Endometrium (tissue), 2 donors: Measurements from ENCODE around the gene LRRC14B.

Experiments used
- FAIRE-seq: peaks from 2 replicates; lab custom pipeline; 2012; peaks lifted over from hg19 to GRCh38; lab: Jason Lieb, UNC
- donor health status: control.
- donor health status: control.

Gene LRRC14B

GRCh38 chr5:191036-191948 is at the start of gene LRRC14B:
Gene LRRC14B (plus strand): TSS chr5:191495. CDS start chr5:191539, 44 bp downstream.
- no peak for FAIRE-seq

GRCh38 chr5:141761-142160 is 49.5 kb upstream of the LRRC14B start:
- no peak for FAIRE-seq

- FAIRE-seq, result no peak
Observed at GRCh38 chr5:142246-142810, 49.0 kb upstream of the LRRC14B start.

- no peak for FAIRE-seq
Observed at GRCh38 chr5:143041-143440, 48.3 kb upstream of the LRRC14B start.

GRCh38 chr5:144941-145340 is 46.4 kb upstream of the LRRC14B start:
- FAIRE-seq, result no peak

- FAIRE-seq, result no peak
Observed at GRCh38 chr5:145585-146323, 45.5 kb upstream of the LRRC14B start.

GRCh38 chr5:147751-148150 is 43.5 kb upstream of the LRRC14B start:
- no peak for FAIRE-seq

- no peak for FAIRE-seq
Observed at GRCh38 chr5:149745-150485, 41.4 kb upstream of the LRRC14B start.

- no peak for FAIRE-seq
Observed at GRCh38 chr5:150746-151145, 40.5 kb upstream of the LRRC14B start.

GRCh38 chr5:152077-152476 is 39.2 kb upstream of the LRRC14B start:
- no peak for FAIRE-seq

GRCh38 chr5:153256-153655 is 38.0 kb upstream of the LRRC14B start:
- FAIRE-seq, result no peak

- FAIRE-seq, result no peak
Observed at GRCh38 chr5:154236-154635, 37.1 kb upstream of the LRRC14B start.

- FAIRE-seq, result no peak
Observed at GRCh38 chr5:154826-155225, 36.5 kb upstream of the LRRC14B start.

GRCh38 chr5:155651-156410 is 35.5 kb upstream of the LRRC14B start:
- FAIRE-seq, result no peak

- no peak for FAIRE-seq
Observed at GRCh38 chr5:156411-157072, 34.8 kb upstream of the LRRC14B start.

- no peak for FAIRE-seq
Observed at GRCh38 chr5:157126-157715, 34.1 kb upstream of the LRRC14B start.

- no peak for FAIRE-seq
Observed at GRCh38 chr5:157801-158200, 33.5 kb upstream of the LRRC14B start.

- FAIRE-seq, result no peak
Observed at GRCh38 chr5:158807-159447, 32.4 kb upstream of the LRRC14B start.

- FAIRE-seq, result no peak
Observed at GRCh38 chr5:159448-160172, 31.7 kb upstream of the LRRC14B start.
